HG03378 (cell line): Measurements from ENCODE around the gene NIPAL4.

Experiments
- ATAC-seq: cut with Tn5 transposase; IDR thresholded peaks from one replicate; pipeline ENCODE4 v1.9.1; 2021; ENCODE audit warnings: mild to moderate bottlenecking, moderate library complexity; ENCODE audit not compliant: unreplicated experiment

The NIPAL4 gene

DNA sequence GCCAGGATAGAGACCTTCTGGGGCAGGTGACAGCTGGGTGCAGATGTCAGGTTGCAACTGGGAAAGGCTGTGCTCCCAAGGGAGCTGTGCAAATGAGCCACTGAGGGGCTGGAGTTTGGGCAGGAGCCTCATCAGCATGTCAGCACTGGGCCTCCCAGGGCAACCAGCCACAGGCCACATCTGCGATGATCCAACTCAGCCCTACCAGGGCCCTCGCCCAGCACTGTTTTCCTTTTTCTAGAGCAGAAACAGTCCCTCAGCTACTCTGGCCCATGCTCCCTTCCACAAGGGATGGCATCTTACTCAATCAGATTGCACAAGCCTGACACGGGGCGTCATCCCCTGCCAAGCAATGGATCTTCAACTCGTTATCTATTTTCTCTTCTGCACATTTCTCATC, 24.8 kb downstream of the NIPAL4 start:
- no peak for ATAC-seq

DNA sequence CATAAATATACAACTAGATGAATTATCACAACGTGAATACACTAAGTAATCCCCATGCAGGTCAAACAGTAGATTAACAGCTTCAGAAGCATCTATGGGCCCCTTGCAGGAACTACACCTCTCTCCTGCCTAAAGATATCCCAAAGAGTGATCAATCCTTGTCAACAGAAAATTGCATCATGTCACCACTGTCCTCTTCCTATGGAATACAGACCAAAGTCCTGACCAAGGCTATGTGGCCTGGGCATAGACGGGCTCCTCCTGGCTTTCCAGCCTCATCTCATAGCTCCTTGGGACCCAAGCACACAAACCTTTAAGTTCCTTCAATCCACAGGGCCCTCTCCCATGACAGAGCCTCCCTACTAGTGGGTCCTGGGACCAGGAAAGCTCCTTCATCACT, 25.3 kb downstream of the NIPAL4 start:
- ATAC-seq: no peak

DNA sequence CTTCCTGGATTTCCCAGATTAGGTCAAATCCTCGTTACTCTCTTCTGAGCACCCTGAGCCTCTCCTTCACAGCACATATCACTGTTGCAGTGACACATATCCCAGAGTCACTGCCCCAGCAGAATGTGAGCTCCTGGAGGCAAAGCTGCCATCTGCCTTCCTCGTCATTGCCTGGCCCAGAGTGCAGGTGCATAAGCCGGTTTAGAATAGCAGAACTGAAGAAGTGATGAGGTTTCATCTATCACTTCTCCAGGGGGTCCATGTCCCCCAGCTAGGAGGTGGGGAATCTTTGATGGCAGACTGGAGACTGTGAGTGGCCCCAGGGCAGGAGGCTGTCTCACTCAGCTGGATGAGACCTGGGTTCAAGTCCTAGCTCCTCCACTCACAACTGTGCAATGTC, 25.8 kb downstream of the NIPAL4 start:
- no peak for ATAC-seq

DNA sequence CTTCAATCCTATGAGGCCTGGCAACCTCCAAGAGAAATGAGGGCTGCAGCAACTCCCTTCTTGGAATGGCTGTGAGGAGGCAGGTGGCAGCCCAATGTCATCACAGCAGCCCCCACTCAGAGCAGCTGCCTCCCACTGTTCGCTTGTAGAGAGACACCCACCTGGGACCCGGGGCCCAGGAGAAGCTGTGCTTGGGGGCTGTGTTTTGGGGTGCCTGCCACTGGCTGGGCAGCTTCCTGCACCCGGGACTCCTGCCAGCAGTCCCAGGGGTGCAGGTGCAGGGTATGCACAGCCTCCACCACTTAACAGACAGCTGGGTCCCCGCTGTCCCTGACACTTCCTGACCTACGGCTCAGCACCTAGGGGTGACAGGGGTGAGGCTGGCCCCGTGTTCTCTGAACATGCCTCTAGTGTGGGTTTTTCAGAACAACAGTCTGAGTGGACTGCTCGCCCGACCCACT, 26.2 kb downstream of the NIPAL4 start:
- no peak for ATAC-seq

- no peak for ATAC-seq
Observed at GRCh38 chr5:157486861-157487260, 26.8 kb downstream of the NIPAL4 start.

DNA sequence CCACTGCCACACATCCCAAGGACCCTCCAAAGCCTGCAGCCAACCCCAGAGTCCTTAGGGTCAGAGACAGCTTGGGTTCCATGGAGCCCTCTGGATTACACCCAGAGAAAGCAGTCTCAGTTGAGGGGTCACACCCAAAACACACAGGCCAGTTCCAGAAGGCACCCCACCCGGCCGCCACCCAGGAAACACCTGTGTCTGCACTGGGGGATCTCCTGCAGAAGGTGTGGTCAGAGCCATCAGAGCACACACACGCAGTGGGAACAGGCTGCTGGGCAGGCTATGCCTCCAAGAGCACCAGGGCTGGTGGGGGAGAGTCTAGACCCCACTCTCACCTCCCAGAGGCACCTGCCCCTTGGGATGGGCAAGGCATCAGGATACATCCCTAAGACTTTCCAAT, 27.3 kb downstream of the NIPAL4 start:
- ATAC-seq: no peak

DNA sequence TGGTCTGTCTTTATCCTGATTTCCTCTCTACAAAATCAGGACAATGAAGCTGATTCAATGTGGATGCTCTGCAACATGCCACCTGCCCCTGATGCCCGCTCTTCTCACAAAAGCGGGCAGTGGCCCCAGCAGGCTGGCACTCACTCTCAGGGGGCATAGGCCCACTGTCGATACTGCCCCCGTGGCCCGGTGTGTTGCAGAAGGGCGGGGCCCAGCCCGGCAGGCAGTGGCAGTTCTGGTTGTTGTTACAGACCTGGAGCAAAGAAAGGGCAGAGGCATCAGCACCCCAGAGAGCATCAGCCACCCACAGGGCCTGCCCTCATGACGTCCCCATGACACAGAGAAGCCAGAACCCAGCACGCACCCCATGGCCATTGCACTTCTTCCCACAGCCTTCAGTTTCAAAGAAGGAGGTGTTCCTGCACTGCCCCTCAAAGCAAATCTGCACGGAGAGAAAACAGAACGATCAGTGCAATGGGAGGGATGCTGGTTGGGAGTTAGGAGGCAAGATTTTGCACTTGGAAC, 31.5 kb downstream of the NIPAL4 start:
- ATAC-seq: no peak

DNA sequence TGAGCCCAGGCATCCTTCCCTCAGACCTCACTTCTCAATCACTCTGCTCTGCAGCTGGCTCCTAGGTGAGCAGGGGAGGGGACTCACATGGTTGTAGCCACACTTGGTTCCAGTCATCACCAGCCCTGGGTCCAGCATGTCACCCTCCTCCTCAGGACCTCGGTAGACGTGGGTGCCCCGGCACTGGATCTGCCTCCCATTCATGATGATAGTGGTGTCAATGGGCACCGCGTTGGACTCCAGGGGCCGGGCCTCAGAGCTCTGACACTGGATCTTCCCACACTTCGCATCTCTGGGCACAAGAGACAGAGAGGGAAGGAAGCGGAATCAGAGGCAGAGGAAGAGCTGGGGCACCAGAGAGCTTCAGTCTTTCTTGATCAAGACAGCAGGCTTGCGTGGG, 32.9 kb downstream of the NIPAL4 start:
- no peak for ATAC-seq

DNA sequence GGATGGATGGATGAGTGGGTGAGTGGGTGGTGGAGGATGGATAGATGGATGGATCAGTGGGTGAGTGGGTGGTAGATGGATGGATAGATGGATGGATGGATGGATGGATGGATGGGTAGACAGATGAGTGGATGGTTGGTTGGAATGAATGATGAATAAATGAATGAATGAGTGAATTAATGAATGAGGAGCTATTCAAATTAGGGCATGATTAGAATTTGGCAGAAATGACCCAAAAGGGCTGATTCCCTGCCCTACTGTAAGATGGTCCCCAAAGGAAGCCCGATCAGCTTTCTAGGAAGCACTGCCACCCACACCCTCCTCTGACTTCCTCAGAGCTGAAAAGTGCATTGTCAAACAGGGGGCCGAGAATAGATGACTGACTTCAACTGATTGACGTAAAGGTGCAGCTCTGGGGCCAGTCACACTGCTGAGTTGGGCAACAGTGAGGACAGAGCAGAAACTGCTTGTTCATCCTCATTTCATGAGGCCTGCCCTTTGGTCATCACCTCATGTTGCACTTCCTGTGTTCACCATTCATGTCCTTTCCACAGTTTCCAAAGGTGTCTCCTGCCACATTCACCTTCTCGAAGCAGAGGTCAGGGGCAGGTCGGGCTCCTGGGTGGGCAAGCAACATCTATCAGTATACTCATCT, 34.3 kb downstream of the NIPAL4 start:
- ATAC-seq: no peak

DNA sequence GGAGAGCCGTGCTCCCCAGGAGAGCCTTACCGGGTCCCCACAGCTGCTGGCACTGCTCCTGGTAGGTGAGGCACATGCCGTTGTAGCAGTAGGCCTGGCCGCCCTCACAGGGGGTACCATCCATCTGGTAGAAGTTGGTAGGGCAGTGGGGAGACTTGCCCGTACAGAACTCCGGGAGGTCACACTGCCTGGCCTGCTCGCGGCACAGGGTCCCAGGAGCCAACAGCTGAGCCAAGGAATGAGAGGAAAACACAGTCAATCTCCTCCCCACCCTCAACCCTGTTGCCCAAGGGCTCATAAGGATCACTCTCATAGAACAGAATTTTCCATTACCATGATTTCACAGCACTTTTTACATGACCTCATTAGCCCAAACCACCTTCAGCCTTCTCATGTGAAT, 36.9 kb downstream of the NIPAL4 start:
- ATAC-seq: no peak

- no peak for ATAC-seq
Observed at GRCh38 chr5:157497875-157498611, 38.0 kb downstream of the NIPAL4 start.

DNA sequence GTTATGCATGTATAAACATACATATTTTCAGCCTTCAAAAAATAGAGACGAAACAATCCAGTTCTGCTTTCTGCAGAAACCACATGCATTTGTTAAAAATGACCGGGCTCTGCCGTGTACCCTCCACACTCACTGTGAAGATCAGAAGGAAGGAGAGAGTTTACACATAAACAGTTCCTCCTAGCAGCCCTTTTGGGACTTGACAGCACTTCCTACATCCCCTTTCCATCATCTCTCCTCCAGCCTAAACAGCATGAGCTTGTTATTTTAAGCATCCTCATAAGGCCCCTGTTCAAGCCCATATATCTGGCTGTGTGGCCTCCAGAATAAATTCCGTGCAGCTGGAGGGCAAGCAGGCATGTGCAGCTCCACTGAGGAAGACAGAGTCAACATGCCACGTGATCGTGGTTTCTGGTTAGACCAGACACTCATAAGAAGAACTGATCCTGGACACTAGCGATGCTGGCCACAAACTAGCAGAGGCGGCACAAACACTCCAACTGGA, 42.2 kb downstream of the NIPAL4 start:
- peak; percentile 82 for ATAC-seq

- ATAC-seq: no peak
Observed at GRCh38 chr5:157504053-157504452, 44.0 kb downstream of the NIPAL4 start.

GRCh38 chr5:157505496-157505895, 45.5 kb downstream of the NIPAL4 start:
- ATAC-seq: no peak

- no peak for ATAC-seq
Observed at GRCh38 chr5:157506066-157506590, 46.1 kb downstream of the NIPAL4 start.

DNA sequence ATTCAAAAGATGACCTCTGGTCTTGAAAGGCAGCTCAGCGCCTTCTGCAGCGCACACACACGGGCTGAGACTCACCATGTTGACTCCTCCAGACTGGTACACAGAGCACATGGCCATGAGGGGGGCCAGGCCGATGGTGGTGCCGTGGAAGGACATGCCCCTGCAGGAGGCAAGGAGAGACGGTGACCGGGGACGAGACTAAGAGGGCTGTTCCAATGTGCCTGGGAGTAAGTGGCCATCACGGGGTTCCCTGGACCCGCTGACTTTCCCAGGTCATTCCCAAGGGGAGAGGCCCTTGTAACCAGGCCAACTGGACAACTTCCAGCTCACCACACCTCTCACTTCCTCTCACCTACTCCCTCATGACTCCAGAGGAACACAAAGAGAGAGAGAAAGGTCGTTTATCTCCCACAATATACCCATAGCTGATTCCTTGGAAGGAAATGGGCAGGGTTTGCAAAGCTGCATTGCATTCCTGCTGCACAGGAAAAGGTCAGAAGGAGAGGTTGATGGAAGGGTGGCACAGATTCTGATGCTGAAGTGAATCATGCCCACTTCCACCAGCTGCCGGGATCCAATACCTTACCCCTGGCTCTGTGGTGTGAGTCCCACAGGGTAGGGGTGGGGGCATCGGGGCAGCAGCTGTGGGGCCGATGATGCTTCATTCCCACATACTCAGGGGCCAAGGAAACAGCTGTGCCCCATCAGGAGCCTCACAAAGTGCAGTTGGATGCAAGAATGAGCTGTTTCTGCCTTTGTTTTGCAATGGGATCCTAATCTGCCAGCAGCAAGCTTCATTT, 47.2 kb downstream of the NIPAL4 start:
- ATAC-seq: no peak

GRCh38 chr5:157509093-157509492, 49.1 kb downstream of the NIPAL4 start:
- no peak for ATAC-seq

- no peak for ATAC-seq
Observed at GRCh38 chr5:157509587-157509986, 49.6 kb downstream of the NIPAL4 start.

DNA sequence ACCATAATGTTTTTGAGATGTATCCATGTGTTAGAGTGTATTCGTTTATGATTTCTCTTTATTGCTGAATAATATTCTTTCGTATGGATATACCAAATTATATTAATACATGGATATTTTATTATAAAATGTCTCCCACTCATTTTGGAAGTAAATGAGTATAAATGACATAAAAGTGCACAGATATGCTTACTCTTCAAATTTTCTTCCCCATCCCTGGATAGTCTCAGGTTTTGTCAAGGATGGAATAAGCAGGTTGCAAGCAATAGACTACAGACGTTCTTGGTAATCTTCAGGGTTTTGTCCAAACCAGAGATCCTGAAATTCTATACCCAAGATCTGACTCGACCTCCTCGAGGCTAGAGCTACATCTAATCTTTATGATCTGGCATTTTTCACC, 50.7 kb downstream of the NIPAL4 start:
- no peak for ATAC-seq

DNA sequence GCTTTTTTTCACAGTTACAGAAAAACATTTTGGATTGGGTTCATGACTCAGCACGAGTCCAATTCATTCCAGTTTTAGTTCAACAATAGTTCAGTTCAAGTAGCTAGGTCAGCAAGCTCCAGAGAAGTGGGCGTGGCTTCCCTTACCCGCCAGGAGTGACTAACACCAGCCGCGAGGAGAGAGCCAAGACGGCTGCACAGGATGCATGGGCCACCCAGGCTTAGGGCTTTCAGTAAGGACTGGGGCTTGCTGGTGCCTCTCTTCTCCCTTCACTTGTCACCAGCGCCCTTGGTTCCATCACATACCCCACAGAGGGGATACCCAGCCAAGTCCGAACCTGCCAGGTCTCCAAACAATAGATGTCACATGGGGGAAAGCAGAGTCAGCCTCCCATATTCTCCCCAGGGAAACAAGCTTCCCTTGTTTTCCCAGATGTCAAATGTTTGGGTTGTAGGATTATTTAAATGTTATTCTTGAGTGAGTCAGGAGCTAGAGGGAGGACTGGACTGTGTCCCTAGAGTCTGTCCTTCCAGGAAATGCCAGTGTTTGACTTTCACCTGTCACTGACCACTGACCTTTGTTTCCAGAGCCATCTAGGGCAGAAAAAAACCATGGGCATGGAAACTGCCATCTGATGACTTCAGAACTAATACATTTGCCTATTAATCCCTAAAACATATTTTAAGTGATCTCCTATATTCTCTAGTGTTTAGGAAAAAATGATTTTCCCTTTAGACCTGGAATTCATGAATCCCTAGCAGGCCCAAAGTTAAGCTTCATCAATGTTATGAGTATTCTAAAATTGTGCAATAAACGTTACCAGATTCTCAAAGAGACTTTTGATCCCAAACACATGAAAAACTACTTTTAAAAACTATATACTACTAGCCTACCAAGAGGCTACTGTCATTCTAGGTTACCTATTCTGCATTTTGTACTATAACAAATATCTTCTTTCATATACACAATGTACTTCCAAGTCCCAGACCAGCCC, 51.9 kb downstream of the NIPAL4 start:
- no peak for ATAC-seq
